BLaER1 treated with 17β-estradiol and CSF1 and Interleukin-3, amounts not matched to agents 10 nM and 100 nM (cell line): Measurements from ENCODE around the gene ACTR10.

Experiments
- H3K27ac ChIP-seq, 11 experiments: shearing (Covaris generic); formaldehyde crosslinking; 2 replicates each; pipeline ENCODE4 v1.8.1; 2022
- H3K27me3 ChIP-seq, 11 experiments: shearing (Covaris generic); formaldehyde crosslinking; 2 replicates each; pipeline ENCODE4 v1.8.1; 2022
- H3K36me3 ChIP-seq, 11 experiments: shearing (Covaris generic); formaldehyde crosslinking; 2 replicates each; pipeline ENCODE4 v1.8.1; 2022
- H3K4me1 ChIP-seq, 10 experiments: shearing (Covaris generic); formaldehyde crosslinking; 2 replicates each; pipeline ENCODE4 v1.8.1; 2022
- H3K4me2 ChIP-seq, 11 experiments: shearing (Covaris generic); formaldehyde crosslinking; 2 replicates each; pipeline ENCODE4 v1.8.1; 2022
- H3K4me3 ChIP-seq, 10 experiments: shearing (Covaris generic); formaldehyde crosslinking; 2 replicates each; pipeline ENCODE4 v1.8.1; 2022
- H3K9ac ChIP-seq, 11 experiments: shearing (Covaris generic); formaldehyde crosslinking; 2 replicates each; pipeline ENCODE4 v1.8.1; 2022
- H3K9me3 ChIP-seq, 11 experiments: shearing (Covaris generic); formaldehyde crosslinking; replicated peaks in 1 of 11; 2 replicates each; pipeline ENCODE4 v1.8.1; 2022
- H4K20me1 ChIP-seq, 11 experiments: shearing (Covaris generic); formaldehyde crosslinking; 2 replicates each; pipeline ENCODE4 v1.8.1; 2022
- Cebpa-rat ChIP-seq, 11 experiments: shearing (Covaris generic); IDR thresholded peaks; 2 replicates each; pipeline ENCODE4 v1.8.1; 2022

ACTR10 gene

DNA sequence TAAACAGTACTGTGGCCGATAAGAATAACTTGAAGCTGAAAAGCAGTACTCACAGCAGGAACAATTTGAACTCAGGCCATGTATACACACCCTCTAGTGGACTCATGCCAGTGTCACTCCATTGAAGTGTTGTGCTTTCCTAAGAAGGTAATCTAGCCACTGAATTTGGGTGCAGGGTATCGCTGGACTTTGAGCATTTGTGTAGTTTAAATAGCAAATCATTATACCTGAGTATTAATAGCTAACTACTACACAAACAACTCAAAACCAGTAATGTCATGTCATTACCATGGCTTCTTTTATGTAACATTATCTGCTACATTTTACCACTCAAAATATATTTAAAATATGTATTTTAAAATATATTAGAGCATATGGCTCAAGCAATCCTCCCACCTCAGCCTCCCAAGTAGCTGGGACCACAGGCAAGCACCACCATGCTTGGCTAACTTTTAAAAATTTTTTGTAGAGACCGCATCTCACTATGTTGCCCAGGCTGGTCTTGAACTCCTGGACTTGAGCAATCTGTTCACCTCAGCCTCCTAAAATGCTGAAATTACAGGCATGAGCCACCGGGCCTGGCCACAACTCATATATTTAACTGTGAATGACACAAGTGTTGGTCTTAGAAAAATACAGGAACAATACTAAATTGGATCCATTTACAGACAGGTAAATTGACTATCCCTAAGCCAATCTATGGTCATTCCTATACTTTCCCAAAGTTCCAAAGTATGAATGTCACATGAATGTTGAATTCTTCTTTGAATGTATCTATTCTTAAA lies 72.8 kb downstream of the ACTR10 start:
- no peak overlapping the region for H3K9ac ChIP-seq
- no peaks in the 10 kb centered on the region for H3K27me3 ChIP-seq
- peaks cover 81 to 98% (median 85%) of the 10 kb centered on the region in 11 experiments for H3K36me3 ChIP-seq
- H3K4me1 ChIP-seq, result peaks cover 0 to 36% (median 12%) of the 10 kb centered on the region in 10 experiments; a peak in 10 of 20 replicates
- TF ChIP-seq Cebpa-rat (IDR thresholded peaks at IDR 0.05), result no peak
- no peaks in the 10 kb centered on the region for H3K9me3 ChIP-seq
- H4K20me1 ChIP-seq, result peaks cover 86 to 100% (median 99%) of the 10 kb centered on the region in 11 experiments; a peak in 21 of 22 replicates
- H3K4me3 ChIP-seq, result no peak overlapping the region
- no peak overlapping the region for H3K4me2 ChIP-seq
- no peak overlapping the region; a peak in 1 of 22 replicates for H3K27ac ChIP-seq

- H3K4me2 ChIP-seq, result peak overlapping the region in 3 of 11 experiments; percentile 21 to 63 (median 56); a peak in 6 of 22 replicates
- H3K27ac ChIP-seq, result peak overlapping the region in 3 of 11 experiments; percentile 15 to 43 (median 28); a peak in 6 of 22 replicates
- H3K27me3 ChIP-seq, result no peaks in the 10 kb centered on the region
- H4K20me1 ChIP-seq, result peaks cover 66 to 100% (median 99%) of the 10 kb centered on the region in 11 experiments; a peak in 21 of 22 replicates
- TF ChIP-seq Cebpa-rat (IDR thresholded peaks at IDR 0.05), result no peak
- H3K4me3 ChIP-seq, result no peak overlapping the region
- H3K9ac ChIP-seq, result peak overlapping the region in 1 of 11 experiments; percentile 57; a peak in 1 of 22 replicates
- H3K36me3 ChIP-seq, result peaks cover 79 to 98% (median 85%) of the 10 kb centered on the region in 11 experiments
- H3K4me1 ChIP-seq, result peaks cover 0 to 47% (median 12%) of the 10 kb centered on the region in 10 experiments; a peak in 10 of 20 replicates
- no peaks in the 10 kb centered on the region for H3K9me3 ChIP-seq
These were observed 74.9 kb downstream of the ACTR10 start for GRCh38 chr14:58274881-58275280.

GRCh38 chr14:58275527-58276190 lies 75.7 kb downstream of the ACTR10 start:
- no peak for TF ChIP-seq Cebpa-rat (IDR thresholded peaks at IDR 0.05)
- Histone ChIP-seq H3K9me3 (no peaks in the 10 kb centered on the region), H3K36me3 (peaks cover 77 to 98% (median 83%) of the 10 kb centered on the region in 11 experiments), H3K27ac (peak overlapping the region in 3 of 11 experiments; percentile 15 to 43 (median 28); a peak in 4 of 22 replicates), H3K4me3 (no peak overlapping the region), H3K9ac (peak overlapping the region in 1 of 11 experiments; percentile 57; a peak in 1 of 22 replicates), H3K4me1 (peaks cover 3 to 54% (median 14%) of the 10 kb centered on the region in 10 experiments; a peak in 13 of 20 replicates), H3K4me2 (peak overlapping the region in 3 of 11 experiments; percentile 21 to 63 (median 56); a peak in 5 of 22 replicates), H3K27me3 (no peaks in the 10 kb centered on the region), H4K20me1 (peaks cover 58 to 100% (median 99%) of the 10 kb centered on the region in 11 experiments; a peak in 21 of 22 replicates)

DNA sequence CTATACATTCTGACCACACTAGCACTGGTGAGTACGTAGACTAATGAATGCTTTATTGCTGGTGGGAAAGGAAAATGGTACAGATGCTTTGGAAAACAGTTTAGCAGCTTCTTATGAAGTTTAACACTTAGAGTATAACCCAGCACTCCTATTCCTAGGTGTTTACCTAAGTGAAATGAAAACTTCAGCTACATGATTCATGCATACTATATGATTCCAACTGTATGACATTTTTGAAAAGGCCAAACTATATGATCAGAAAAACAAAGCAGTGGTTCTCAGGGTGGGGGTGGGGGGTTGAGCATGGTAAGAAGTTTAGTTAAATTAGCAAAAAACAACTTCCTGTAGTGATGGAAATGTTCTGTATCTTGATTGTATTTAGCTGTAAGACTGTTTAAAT lies 76.3 kb downstream of the ACTR10 start:
- Histone ChIP-seq H3K4me1 (peaks cover 8 to 59% (median 20%) of the 10 kb centered on the region in 10 experiments), H3K4me2 (peak overlapping the region in 2 of 11 experiments; percentile 56 to 63; a peak in 3 of 22 replicates), H3K9ac (no peak overlapping the region), H3K27ac (no peak overlapping the region), H3K4me3 (no peak overlapping the region), H3K36me3 (peaks cover 71 to 97% (median 78%) of the 10 kb centered on the region in 11 experiments), H3K9me3 (no peaks in the 10 kb centered on the region), H3K27me3 (no peaks in the 10 kb centered on the region), H4K20me1 (peaks cover 53 to 100% (median 99%) of the 10 kb centered on the region in 11 experiments; a peak in 21 of 22 replicates)
- no peak for TF ChIP-seq Cebpa-rat (IDR thresholded peaks at IDR 0.05)

DNA sequence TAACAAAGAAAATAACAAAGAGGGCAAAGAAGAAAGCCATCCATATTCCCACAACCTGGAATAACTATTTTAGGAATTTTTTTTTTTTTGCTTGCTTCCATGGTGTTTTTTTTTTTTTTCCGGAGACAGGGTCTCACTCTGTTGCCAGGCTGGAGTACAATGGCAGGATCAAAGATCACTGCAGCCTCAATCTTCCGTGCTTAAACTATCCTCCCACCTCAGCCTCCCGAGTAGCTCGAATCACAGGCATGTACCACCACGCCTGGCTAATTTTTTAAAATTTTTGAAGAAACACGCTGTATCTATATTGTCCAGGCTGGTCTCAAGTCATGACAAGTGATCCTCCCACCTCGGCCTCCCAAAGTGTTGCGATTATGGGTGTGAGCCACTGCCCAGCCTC lies 78.2 kb downstream of the ACTR10 start:
- Histone ChIP-seq H3K9ac (no peak overlapping the region), H3K4me3 (no peak overlapping the region), H3K27ac (no peak overlapping the region), H3K36me3 (peaks cover 53 to 93% (median 70%) of the 10 kb centered on the region in 11 experiments), H3K9me3 (no peaks in the 10 kb centered on the region), H3K4me2 (no peak overlapping the region), H4K20me1 (peaks cover 33 to 100% (median 95%) of the 10 kb centered on the region in 11 experiments; a peak in 21 of 22 replicates), H3K27me3 (no peaks in the 10 kb centered on the region), H3K4me1 (peaks cover 24 to 75% (median 38%) of the 10 kb centered on the region in 10 experiments)
- TF ChIP-seq Cebpa-rat (IDR thresholded peaks at IDR 0.05), result no peak

- Histone ChIP-seq H3K4me3 (peak overlapping the region in 1 of 10 experiments; percentile 16; a peak in 1 of 20 replicates), H3K4me2 (peak overlapping the region; percentile 39 to 95 (median 52); a peak in 20 of 22 replicates), H4K20me1 (peaks cover 11 to 100% (median 92%) of the 10 kb centered on the region in 11 experiments; a peak in 21 of 22 replicates), H3K36me3 (peaks cover 64 to 95% (median 84%) of the 10 kb centered on the region in 11 experiments), H3K4me1 (peaks cover 19 to 77% (median 30%) of the 10 kb centered on the region in 10 experiments), H3K9ac (peak overlapping the region in 7 of 11 experiments; percentile 0 to 86 (median 28); a peak in 9 of 22 replicates), H3K27me3 (no peaks in the 10 kb centered on the region), H3K27ac (peak overlapping the region in 9 of 11 experiments; percentile 7 to 95 (median 69); a peak in 17 of 22 replicates), H3K9me3 (no peaks in the 10 kb centered on the region)
- TF ChIP-seq Cebpa-rat (IDR thresholded peaks at IDR 0.05), result no peak
These were observed 81.2 kb downstream of the ACTR10 start for GRCh38 chr14:58280954-58281787.

DNA sequence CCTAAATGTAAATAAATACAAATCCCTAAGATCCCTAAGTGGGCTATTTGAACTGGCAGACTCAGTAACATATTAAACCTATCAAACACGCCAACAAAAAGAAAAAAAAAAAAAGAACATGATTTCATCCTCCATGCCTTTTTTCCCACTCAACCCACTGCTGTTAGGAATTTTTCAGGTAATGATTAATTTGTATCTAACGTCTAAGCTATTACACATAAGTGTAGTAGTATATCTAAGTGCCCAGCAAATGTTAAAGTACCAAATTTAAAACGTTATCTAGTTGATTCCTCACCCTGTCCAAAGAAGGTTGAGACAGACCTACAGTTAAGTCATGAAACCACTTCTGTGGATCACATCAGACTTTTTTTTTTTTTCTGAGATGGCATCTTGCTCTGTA lies 82.0 kb downstream of the ACTR10 start:
- peak overlapping the region in 2 of 10 experiments; percentile 14 to 35; a peak in 3 of 20 replicates for H3K4me3 ChIP-seq
- H3K4me1 ChIP-seq, result peaks cover 17 to 69% (median 30%) of the 10 kb centered on the region in 10 experiments
- H3K9me3 ChIP-seq, result no peaks in the 10 kb centered on the region
- peak overlapping the region in 8 of 11 experiments; percentile 19 to 95 (median 70); a peak in 15 of 22 replicates for H3K27ac ChIP-seq
- TF ChIP-seq Cebpa-rat (IDR thresholded peaks at IDR 0.05), result no peak
- peaks cover 64 to 95% (median 87%) of the 10 kb centered on the region in 11 experiments for H3K36me3 ChIP-seq
- peaks cover 3 to 100% (median 92%) of the 10 kb centered on the region in 11 experiments; a peak in 21 of 22 replicates for H4K20me1 ChIP-seq
- H3K9ac ChIP-seq, result peak overlapping the region in 5 of 11 experiments; percentile 26 to 86 (median 77); a peak in 9 of 22 replicates
- H3K4me2 ChIP-seq, result peak overlapping the region; percentile 39 to 95 (median 52)
- no peaks in the 10 kb centered on the region for H3K27me3 ChIP-seq
